T-cell (primary cell): ENCODE measurements around the gene SLC17A5. TPM values are rescaled to one million over a fixed set of nuclear protein-coding genes. Genes with fewer than 3 reads are reported as not detected.
"Not testable (repeated sequence)": the region's sequence is repeated elsewhere in the genome, so short reads cannot be mapped to it uniquely, and the experiment has no call there.

ENCODE experiments used
- ATAC-seq, 4 experiments: fragments of 200-7000 bp in 3 of 4; fragments of 150-1000 bp in 1 of 4; cut with Tn5 transposase; replicated peaks in 1 of 4; 1 replicate in 3 of 4; 2 replicates in 1 of 4; pipeline ENCODE4 v1.10.0; 2021; ENCODE audit warnings: moderate library complexity in 3 of 4, mild to moderate bottlenecking in 2 of 4, moderate number of reproducible peaks in 1 of 4
- CTCF ChIA-PET, 2 donors: fragments of 300-600 bp; sonication (Branson Sonifier 250); formaldehyde crosslinking; loops; one replicate each; lab custom pipeline; 2022; ENCODE audit warnings: antibody characterized with exemption in 2 of 2; lab: Charles Lee
- POLR2A ChIA-PET, 2 donors: fragments of 300-600 bp; sonication (Branson Sonifier 250); formaldehyde crosslinking; loops; one replicate each; lab custom pipeline; 2022; ENCODE audit warnings: antibody characterized with exemption in 2 of 2; lab: Charles Lee
- DNase-seq, 35 experiments: peaks; one replicate each; pipeline versions ENCODE4 v3.0.0 to v3.0.0-alpha.2; 2013 to 2023
- H3K27ac ChIP-seq: one replicate; pipeline ENCODE4 v1.5.1; 2013; ENCODE audit warnings: low read length
- H3K27me3 ChIP-seq, 2 experiments: replicated peaks in 1 of 2; 1 replicate in 1 of 2; 2 replicates in 1 of 2; pipeline versions ENCODE4 v1.6.1 to v1.7.0; 2013; ENCODE audit warnings: low read length in 1 of 2, mixed read lengths in 1 of 2; ENCODE audit not compliant: control insufficient read depth in 2 of 2, insufficient read depth in 2 of 2; ENCODE audit errors: extremely low read depth in 1 of 2
- H3K36me3 ChIP-seq, 2 donors: 1 replicate in 1 of 2; 2 replicates in 1 of 2; pipeline versions ENCODE4 v1.6.1 to v1.7.0; 2013; ENCODE audit warnings: low read length in 1 of 2; ENCODE audit not compliant: control insufficient read depth in 2 of 2, insufficient read depth in 1 of 2; ENCODE audit errors: extremely low read depth in 1 of 2
- H3K4me1 ChIP-seq, 2 experiments: 1 replicate in 1 of 2; 2 replicates in 1 of 2; pipeline versions ENCODE4 v1.6.1 to v1.7.0; 2013; ENCODE audit warnings: low read length in 2 of 2, mixed read lengths in 1 of 2; ENCODE audit not compliant: insufficient read depth in 2 of 2, control insufficient read depth in 1 of 2; ENCODE audit errors: extremely low read depth in 1 of 2
- H3K4me3 ChIP-seq, 2 donors: 1 replicate in 1 of 2; 2 replicates in 1 of 2; pipeline versions ENCODE4 v1.5.1 to v1.7.0; 2013; ENCODE audit warnings: mild to moderate bottlenecking in 2 of 2, low read length in 1 of 2, moderate library complexity in 1 of 2; ENCODE audit not compliant: control insufficient read depth in 1 of 2; ENCODE audit errors: extremely low read depth in 1 of 2
- H3K9me3 ChIP-seq: 2 replicates; pipeline ENCODE4 v1.7.0; 2013
- H3K27ac Mint-ChIP-seq, 2 donors: one replicate each; pipeline ENCODE4 v1.8.0; 2020 to 2021; ENCODE audit warnings: mild to moderate bottlenecking in 2 of 2, mixed read lengths in 2 of 2
- H3K27me3 Mint-ChIP-seq, 2 donors: one replicate each; pipeline ENCODE4 v1.8.0; 2021 to 2022; ENCODE audit warnings: mixed read lengths in 2 of 2
- H3K36me3 Mint-ChIP-seq: one replicate; pipeline ENCODE4 v1.8.0; 2021; ENCODE audit warnings: mixed read lengths
- H3K4me1 Mint-ChIP-seq, 3 donors: one replicate each; pipeline ENCODE4 v1.8.0; 2020 to 2022; ENCODE audit warnings: mixed read lengths in 3 of 3, mild to moderate bottlenecking in 1 of 3
- H3K4me3 Mint-ChIP-seq, 3 donors: one replicate each; pipeline ENCODE4 v1.8.0; 2020 to 2022; ENCODE audit warnings: mild to moderate bottlenecking in 3 of 3, mixed read lengths in 3 of 3, moderate library complexity in 3 of 3
- H3K9me3 Mint-ChIP-seq, 3 donors: one replicate each; pipeline ENCODE4 v1.8.0; 2020 to 2022; ENCODE audit warnings: mixed read lengths in 3 of 3
- WGBS: methylation state at CpG from one replicate; pipeline ENCODE4 v1.1.5; 2013; ENCODE audit warnings: missing lambda C conversion rate; ENCODE audit not compliant: insufficient coverage; 5-methylcytosine and 5-hydroxymethylcytosine counted together
- total RNA-seq, 35 experiments: library from RNA in 6 of 35; stranded (reverse) in 6 of 35; fragments of 120-200 nt in 1 of 35; gene quantifications; one replicate each; pipeline versions ENCODE4 v1.2.1 to v1.2.4 and lab custom pipeline; 2013 to 2026

Gene SLC17A5
- total RNA-seq, 5 donors from 2014 or later (not counting 1 experiment from before 2014, with no cell fraction given), result 6.4 to 15.0 (median 9.4) TPM

- no peak for DNase-seq
- POLR2A ChIA-PET, result no interaction called here
- H3K27me3 Mint-ChIP-seq, result no peaks in the 10 kb centered on the region
- H3K4me3 Mint-ChIP-seq, result no peak overlapping the region
- no peak for ATAC-seq
- no peak overlapping the region for H3K27ac Mint-ChIP-seq
- Histone ChIP-seq H3K4me3 (no peak overlapping the region), H3K36me3 (no peaks in the 10 kb centered on the region), H3K4me1 (no peaks in the 10 kb centered on the region), H3K27me3 (no peaks in the 10 kb centered on the region), H3K9me3 (no peaks in the 10 kb centered on the region), H3K27ac (no peak overlapping the region)
- H3K36me3 Mint-ChIP-seq, result no peaks in the 10 kb centered on the region
- H3K4me1 Mint-ChIP-seq, result peaks cover 0 to 3% (median 0%) of the 10 kb centered on the region in 3 donors
- WGBS, result 98% methylated on average over 4 of the region's 17 CpGs
- no peaks in the 10 kb centered on the region for H3K9me3 Mint-ChIP-seq
- CTCF ChIA-PET, result no interaction called here
Measured at GRCh38 chr6:73564578-73565345, 89.0 kb downstream of the SLC17A5 start.

GRCh38 chr6:73562558-73562957 lies 91.2 kb downstream of the SLC17A5 start:
- ATAC-seq, result no peak
- Histone ChIP-seq H3K27me3 (no peaks in the 10 kb centered on the region), H3K4me3 (no peak overlapping the region), H3K27ac (no peak overlapping the region), H3K9me3 (no peaks in the 10 kb centered on the region), H3K36me3 (no peaks in the 10 kb centered on the region), H3K4me1 (no peaks in the 10 kb centered on the region)
- Mint-ChIP-seq H3K27me3 (no peaks in the 10 kb centered on the region), H3K4me3 (no peak overlapping the region), H3K27ac (no peak overlapping the region), H3K4me1 (peaks cover 0 to 3% (median 0%) of the 10 kb centered on the region in 3 donors), H3K36me3 (no peaks in the 10 kb centered on the region), H3K9me3 (no peaks in the 10 kb centered on the region)
- POLR2A ChIA-PET, result no interaction called here
- DNase-seq, result no peak
- CTCF ChIA-PET, result interaction anchor here in 1 of 2 donors (0.7 kb wide), 1 partner anchor 1061 kb away, joined by 10 read pairs; no protein-coding TSS in a partner anchor
- WGBS, result no CpG with 5 or more reads among the region's 2 CpGs

- ChIA-PET CTCF (interaction anchor here in 1 of 2 donors (0.9 kb wide), 1 partner anchor 35 kb away, joined by 3 read pairs; no protein-coding TSS in a partner anchor), POLR2A (interaction anchor here in 1 of 2 donors (0.6 kb wide), 1 partner anchor 37 kb away, joined by 3 read pairs; no protein-coding TSS in a partner anchor)
Measured at GRCh38 chr6:73560853-73561407, 92.9 kb downstream of the SLC17A5 start.

GRCh38 chr6:73560182-73560732 lies 93.5 kb downstream of the SLC17A5 start:
- no peak overlapping the region for H3K4me3 ChIP-seq
- H3K9me3 ChIP-seq, result no peaks in the 10 kb centered on the region
- DNase-seq (no peak), ATAC-seq (no peak)
- H3K4me3 Mint-ChIP-seq, result no peak overlapping the region
- H3K36me3 ChIP-seq, result no peaks in the 10 kb centered on the region
- no peaks in the 10 kb centered on the region for H3K36me3 Mint-ChIP-seq
- ChIA-PET CTCF (interaction anchor here in 1 of 2 donors (0.9 kb wide), 1 partner anchor 34 kb away, joined by 3 read pairs; no protein-coding TSS in a partner anchor), POLR2A (interaction anchor here (0.6 to 1.2 kb wide), 2 partner anchors 36 to 39 kb away, joined by 3 to 6 read pairs; no protein-coding TSS in a partner anchor)
- no peaks in the 10 kb centered on the region for H3K27me3 ChIP-seq
- no peaks in the 10 kb centered on the region for H3K4me1 ChIP-seq
- no peaks in the 10 kb centered on the region for H3K9me3 Mint-ChIP-seq
- no peaks in the 10 kb centered on the region for H3K27me3 Mint-ChIP-seq
- no peak overlapping the region for H3K27ac ChIP-seq
- H3K4me1 Mint-ChIP-seq, result peaks cover 0 to 3% (median 0%) of the 10 kb centered on the region in 3 donors
- H3K27ac Mint-ChIP-seq, result no peak overlapping the region
- WGBS, result 79% methylated on average over 4 of the region's 8 CpGs

More at GRCh38 chr6:73560853-73561407, 92.9 kb downstream of the SLC17A5 start:
- Histone ChIP-seq H3K4me1 (no peaks in the 10 kb centered on the region), H3K27me3 (no peaks in the 10 kb centered on the region), H3K9me3 (no peaks in the 10 kb centered on the region), H3K4me3 (no peak overlapping the region), H3K27ac (no peak overlapping the region), H3K36me3 (no peaks in the 10 kb centered on the region)
- no peak for DNase-seq
- Mint-ChIP-seq H3K4me1 (peaks cover 0 to 3% (median 0%) of the 10 kb centered on the region in 3 donors), H3K27ac (no peak overlapping the region), H3K9me3 (no peaks in the 10 kb centered on the region), H3K4me3 (no peak overlapping the region), H3K36me3 (no peaks in the 10 kb centered on the region), H3K27me3 (no peaks in the 10 kb centered on the region)
- 92% methylated on average over 6 of the region's 9 CpGs for WGBS
- no peak for ATAC-seq

GRCh38 chr6:73559399-73559794 lies 94.4 kb downstream of the SLC17A5 start:
- H3K4me3 Mint-ChIP-seq, H3K27me3 Mint-ChIP-seq, H3K9me3 Mint-ChIP-seq, H3K36me3 Mint-ChIP-seq, DNase-seq, CTCF ChIA-PET, H3K9me3 ChIP-seq, H3K4me3 ChIP-seq, H3K4me1 ChIP-seq, ATAC-seq, H3K36me3 ChIP-seq, H3K27ac Mint-ChIP-seq, H3K4me1 Mint-ChIP-seq, H3K27me3 ChIP-seq, H3K27ac ChIP-seq: not testable (repeated sequence)
- WGBS, result 97% methylated on average over 6 of the region's 12 CpGs
- POLR2A ChIA-PET, result interaction anchor here in 1 of 2 donors (1.2 kb wide), 1 partner anchor 38 kb away, joined by 6 read pairs; no protein-coding TSS in a partner anchor

- WGBS, result 80% methylated on average over 1 of the region's 4 CpGs
- H3K4me3 ChIP-seq, result no peak overlapping the region
- peaks cover 0 to 3% (median 0%) of the 10 kb centered on the region in 3 donors for H3K4me1 Mint-ChIP-seq
- no peak overlapping the region for H3K27ac Mint-ChIP-seq
- POLR2A ChIA-PET, result no interaction called here
- H3K9me3 Mint-ChIP-seq, result no peaks in the 10 kb centered on the region
- no peaks in the 10 kb centered on the region for H3K4me1 ChIP-seq
- H3K36me3 Mint-ChIP-seq, result no peaks in the 10 kb centered on the region
- no peaks in the 10 kb centered on the region for H3K36me3 ChIP-seq
- H3K27me3 ChIP-seq, result no peaks in the 10 kb centered on the region
- H3K27ac ChIP-seq, result no peak overlapping the region
- no peaks in the 10 kb centered on the region for H3K27me3 Mint-ChIP-seq
- ATAC-seq (no peak), DNase-seq (no peak)
- no peaks in the 10 kb centered on the region for H3K9me3 ChIP-seq
- no peak overlapping the region for H3K4me3 Mint-ChIP-seq
- CTCF ChIA-PET, result interaction anchor here (0.5 to 0.7 kb wide), 3 partner anchors 15 to 49 kb away, joined by 3 read pairs; no protein-coding TSS in a partner anchor
Measured at GRCh38 chr6:73558624-73559398, 95.0 kb downstream of the SLC17A5 start.
